Measurements from ENCODE around the gene CBX8. TPM values are rescaled to one million over a fixed set of nuclear protein-coding genes. Genes with fewer than 3 reads are reported as not detected.

Gene CBX8
- total RNA-seq, 1 donor from 2014 or later = 9.7 TPM

- DNase-seq (ENCODE audit: low spot score) = no peak
These were observed 46.0 kb downstream of the CBX8 start for GRCh38 chr17:79750650-79751545.

- DNase-seq (ENCODE audit: low spot score) = no peak
These were observed 46.9 kb downstream of the CBX8 start for GRCh38 chr17:79749958-79750357.

- DNase-seq (ENCODE audit: low spot score) = no peak
These were observed 47.6 kb downstream of the CBX8 start for GRCh38 chr17:79749156-79749815.

GRCh38 chr17:79748295-79749099 is 48.4 kb downstream of the CBX8 start:
- DNase-seq (ENCODE audit: low spot score) = no peak

- no peak for DNase-seq (ENCODE audit: low spot score)
These were observed 49.2 kb downstream of the CBX8 start for GRCh38 chr17:79747508-79748294.

- no peak for DNase-seq (ENCODE audit: low spot score)
These were observed 49.9 kb downstream of the CBX8 start for GRCh38 chr17:79746889-79747507.

- no peak for DNase-seq (ENCODE audit: low spot score)
These were observed 51.2 kb downstream of the CBX8 start for GRCh38 chr17:79745641-79746105.

GRCh38 chr17:79743614-79744013 is 53.3 kb downstream of the CBX8 start:
- no peak for DNase-seq (ENCODE audit: low spot score)

GRCh38 chr17:79742951-79743476 is 53.9 kb downstream of the CBX8 start:
- peak; percentile 33 for DNase-seq (ENCODE audit: low spot score)

- DNase-seq (ENCODE audit: low spot score) = no peak
These were observed 54.3 kb downstream of the CBX8 start for GRCh38 chr17:79742589-79742918.

Other genes starting within 250 kb of the CBX8 start
- 0.23 TPM for gene RBFOX3, start 186.0 kb downstream of the CBX8 start, total RNA-seq
- gene ENPP7, start 66.1 kb downstream of the CBX8 start, total RNA-seq = 0.23 TPM
- 1.2 TPM for gene CBX2, start 18.9 kb downstream of the CBX8 start, total RNA-seq
- gene CBX4, start 42.4 kb upstream of the CBX8 start, total RNA-seq = 36.7 TPM
- gene TBC1D16, start 238.8 kb upstream of the CBX8 start, total RNA-seq = 38.4 TPM
- gene CCDC40, start 239.6 kb upstream of the CBX8 start, total RNA-seq = 13.5 TPM

Measured in mucosa of gallbladder (tissue), 1 donor.